HG03521 (cell line): Measurements from ENCODE around the gene METTL21C.

ENCODE experiments used
- ATAC-seq: cut with Tn5 transposase; IDR thresholded peaks from one replicate; pipeline ENCODE4 v1.9.1; 2021; ENCODE audit warnings: mild to moderate bottlenecking, moderate library complexity; ENCODE audit not compliant: unreplicated experiment

The METTL21C gene

DNA sequence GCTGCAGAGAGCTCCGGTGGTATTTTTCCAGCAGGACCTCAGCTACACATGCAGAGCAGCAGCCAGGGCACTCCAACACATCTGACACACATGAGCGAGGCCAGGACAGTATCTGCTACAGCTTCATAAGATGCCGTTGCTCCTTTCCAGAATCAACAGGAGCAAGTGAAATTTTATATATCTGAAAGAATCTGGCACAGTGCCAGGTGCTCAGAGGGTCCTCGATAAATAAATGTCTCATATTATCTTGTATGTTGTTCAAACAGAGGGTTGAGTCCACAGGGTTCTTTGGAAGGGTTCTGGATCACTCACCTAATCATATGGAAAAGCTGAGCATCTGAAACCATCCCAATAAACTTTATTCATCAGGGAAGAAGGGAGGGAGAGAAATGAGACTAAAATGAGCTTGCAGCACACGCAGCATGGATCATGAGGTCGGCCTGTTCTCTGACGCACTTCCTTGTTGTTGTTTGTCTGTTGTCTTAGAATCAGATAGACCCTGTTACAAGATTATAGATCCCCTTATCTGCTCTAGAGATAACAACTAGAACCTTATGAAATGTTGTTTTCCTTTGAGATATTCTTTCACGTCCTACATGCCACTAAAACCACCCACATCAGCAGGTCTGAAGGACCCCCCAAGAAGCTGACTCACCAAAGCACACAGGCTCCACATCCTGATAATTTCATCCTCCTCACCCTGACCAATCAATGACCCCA, 3.2 kb upstream of the METTL21C start:
- ATAC-seq = no peak

- ATAC-seq = no peak
Observed at GRCh38 chr13:102697264-102697663, 2.4 kb upstream of the METTL21C start.

DNA sequence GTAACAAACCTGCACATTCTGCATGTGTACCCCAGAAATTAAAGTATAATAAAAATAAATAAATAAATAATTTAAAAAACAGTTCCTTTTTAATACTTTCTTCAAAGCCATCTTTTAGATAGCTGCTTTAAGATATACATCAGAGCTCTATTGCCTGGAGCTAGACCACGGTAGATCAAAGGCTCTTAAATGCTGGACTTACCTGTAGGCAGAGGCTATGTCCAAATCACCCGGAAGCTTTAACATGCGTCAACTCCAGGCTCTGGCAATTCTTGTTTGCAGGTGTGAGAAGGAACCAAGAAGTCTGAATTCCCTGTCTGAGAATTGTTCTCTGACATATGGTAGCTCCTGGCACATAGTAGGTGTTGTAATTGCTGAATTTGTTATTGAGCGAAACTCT, 1.6 kb upstream of the METTL21C start:
- ATAC-seq = no peak

DNA sequence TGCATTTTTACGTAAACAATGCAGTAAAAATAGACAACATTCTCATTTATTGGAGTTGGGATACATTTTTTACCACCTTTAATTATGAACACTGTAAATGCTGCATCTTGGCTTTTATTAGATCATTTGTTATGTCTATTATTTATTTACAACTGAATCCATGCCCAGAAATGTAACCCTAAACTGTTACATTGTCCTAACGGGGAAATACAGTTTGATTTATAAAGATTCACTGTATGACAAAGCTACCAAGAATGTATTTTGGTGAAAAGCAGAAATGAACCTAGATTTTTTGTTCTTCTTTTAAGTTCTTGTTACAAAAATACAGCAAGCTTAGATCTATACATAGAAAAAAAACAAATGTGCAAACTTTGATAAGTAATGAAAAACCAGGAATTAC, 1.1 kb downstream of the METTL21C start:
- no peak for ATAC-seq

DNA sequence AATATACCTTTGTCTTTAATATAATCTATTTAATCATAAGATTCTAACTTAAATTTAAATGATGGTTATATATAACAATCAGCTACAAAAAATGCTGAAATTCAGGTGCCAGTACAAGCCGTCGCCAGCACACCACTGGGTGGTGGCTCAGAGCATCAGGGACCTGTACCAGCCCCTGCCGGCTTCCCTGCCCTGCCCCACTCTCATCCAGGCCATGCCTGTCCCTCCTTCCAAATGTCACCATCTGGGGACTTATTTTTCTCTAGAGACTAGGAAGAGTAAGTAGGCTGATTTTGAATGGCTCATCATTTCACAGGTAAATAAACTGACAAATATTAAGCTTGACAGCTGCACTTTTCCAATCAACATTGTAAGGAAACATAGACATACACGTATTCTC, 1.6 kb downstream of the METTL21C start:
- ATAC-seq = no peak

DNA sequence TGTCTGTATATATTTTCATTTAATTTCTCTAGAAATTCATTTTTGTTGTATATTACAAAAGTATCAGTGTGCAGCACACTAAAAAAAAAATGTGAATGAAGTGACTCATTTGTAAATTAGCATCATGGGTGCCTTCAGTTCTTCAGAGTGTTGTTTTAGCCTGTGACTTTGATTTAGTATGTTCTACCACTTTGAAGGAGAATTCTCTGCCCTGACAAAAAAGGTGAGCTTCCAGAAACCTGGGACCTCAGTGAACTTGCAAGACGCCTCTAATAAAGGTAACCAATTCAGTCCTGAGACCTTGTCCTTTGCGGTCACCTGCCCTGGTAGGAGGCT, 2.4 kb downstream of the METTL21C start:
- no peak for ATAC-seq

- ATAC-seq = no peak
Observed at GRCh38 chr13:102690883-102691282, 4.0 kb downstream of the METTL21C start.

GRCh38 chr13:102688306-102688973, 6.4 kb downstream of the METTL21C start:
- no peak for ATAC-seq

DNA sequence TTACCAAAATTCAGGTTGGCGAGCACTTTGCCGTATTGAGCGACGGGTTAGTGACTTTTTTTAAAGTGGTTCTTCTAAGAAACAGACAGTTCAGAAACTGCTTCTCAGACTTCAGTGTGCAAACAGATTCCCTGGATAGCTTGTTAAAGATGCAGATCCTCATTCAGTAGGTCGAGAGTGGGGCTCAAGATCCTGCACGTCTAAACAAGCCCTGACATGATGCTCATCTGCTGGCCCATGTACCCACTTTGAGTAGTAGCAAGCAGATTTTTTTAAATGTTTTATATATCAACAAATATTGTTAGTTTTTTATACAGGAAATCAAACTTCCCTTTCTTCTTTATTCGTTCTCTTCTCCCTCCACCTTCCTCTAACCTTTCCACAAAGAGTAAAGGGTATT, 7.3 kb downstream of the METTL21C start:
- ATAC-seq = no peak

DNA sequence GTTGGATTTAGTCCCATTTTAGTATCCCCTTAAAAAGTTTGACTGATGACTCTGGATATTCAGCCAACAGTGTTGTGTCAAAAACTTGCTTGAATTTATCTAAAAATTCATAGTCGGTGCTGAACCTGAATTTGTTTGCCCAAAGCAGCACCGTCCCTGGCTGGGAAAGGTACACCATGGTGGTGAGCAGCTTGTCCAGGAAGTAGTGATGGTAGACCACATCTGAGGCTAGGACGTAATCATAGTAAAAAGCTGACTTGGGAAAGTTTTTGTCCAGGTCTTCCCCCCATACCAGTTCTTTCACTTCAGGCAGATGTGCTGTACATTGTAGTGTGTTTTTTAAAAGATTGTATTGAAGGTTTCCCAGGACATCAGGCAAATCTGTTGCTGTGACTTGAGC, 8.8 kb downstream of the METTL21C start:
- no peak for ATAC-seq

DNA sequence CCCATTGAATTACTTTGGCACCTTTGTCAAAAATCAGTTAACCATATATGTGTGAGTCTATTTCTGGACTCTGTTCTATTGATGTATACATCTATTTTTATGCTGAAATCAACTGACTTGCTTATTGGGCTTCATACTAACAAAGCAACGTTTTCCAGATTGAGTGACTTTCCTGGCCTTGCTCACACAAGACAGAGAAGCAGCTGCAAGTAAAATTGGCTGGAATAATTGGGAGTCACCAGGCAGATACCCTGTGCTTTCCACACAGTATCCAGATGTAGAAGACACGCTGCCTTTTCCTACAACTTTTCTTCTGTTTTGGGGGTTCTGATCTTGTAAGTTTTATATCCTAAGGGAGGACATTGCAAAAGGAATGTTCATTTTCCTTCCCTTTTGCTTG, 11.2 kb downstream of the METTL21C start:
- ATAC-seq = no peak

- no peak for ATAC-seq
Observed at GRCh38 chr13:102682727-102683126, 12.1 kb downstream of the METTL21C start.

GRCh38 chr13:102682211-102682610, 12.6 kb downstream of the METTL21C start:
- no peak for ATAC-seq

GRCh38 chr13:102680842-102681740, 13.8 kb downstream of the METTL21C start:
- ATAC-seq = no peak

GRCh38 chr13:102680133-102680717, 14.6 kb downstream of the METTL21C start:
- ATAC-seq = no peak

DNA sequence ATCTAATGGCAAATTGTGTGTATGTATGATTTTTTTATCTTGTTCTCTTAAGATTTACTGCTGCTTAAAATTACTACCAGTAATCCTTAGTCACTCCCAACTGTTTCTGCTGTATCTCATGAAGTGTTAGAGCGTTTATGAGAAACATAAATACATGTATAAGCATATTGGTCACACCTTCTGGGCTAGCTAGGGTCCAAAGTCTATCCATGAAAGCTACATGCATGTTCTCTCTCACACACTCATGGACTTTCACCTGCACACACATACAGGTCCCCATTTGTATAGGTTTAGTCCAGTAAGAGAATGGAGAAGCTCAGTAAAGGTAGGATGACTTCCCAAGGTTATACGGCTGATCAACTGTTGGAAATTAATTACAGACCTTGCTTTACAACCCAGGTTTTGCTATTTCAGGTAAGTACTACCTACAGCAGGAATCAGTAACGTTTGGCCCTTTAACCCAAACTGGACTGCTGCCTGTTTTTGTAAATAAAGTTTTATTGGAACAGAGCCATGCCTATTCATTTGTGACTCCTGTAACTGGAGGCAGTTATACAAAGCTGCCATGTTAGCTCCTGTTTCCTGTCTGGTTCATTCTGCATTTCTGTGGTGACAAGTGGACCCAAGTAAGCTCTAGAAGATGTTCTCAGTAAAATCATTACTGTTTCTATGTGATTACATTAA, 15.3 kb downstream of the METTL21C start:
- no peak for ATAC-seq

GRCh38 chr13:102678339-102679107, 16.3 kb downstream of the METTL21C start:
- no peak for ATAC-seq

GRCh38 chr13:102677122-102677521, 17.7 kb downstream of the METTL21C start:
- ATAC-seq = no peak

DNA sequence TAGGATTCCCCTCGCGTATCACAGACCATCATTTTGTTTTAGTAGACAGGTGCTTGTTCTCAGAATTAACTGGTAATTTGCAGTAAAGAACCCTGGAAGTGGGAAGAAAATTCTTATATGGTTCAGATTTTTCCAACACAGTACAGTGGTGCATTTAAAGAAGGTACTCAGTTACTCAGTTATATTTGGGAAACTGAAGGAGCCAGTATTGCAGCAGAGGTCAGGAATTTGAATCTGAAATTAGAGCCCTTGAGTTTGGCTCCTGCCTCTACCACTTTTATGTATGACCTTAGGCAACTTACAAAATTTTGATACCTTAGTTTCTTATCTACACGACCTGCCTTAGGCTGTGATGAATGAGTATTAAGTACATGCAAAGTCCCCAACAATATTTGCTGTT, 19.7 kb downstream of the METTL21C start:
- ATAC-seq = no peak

GRCh38 chr13:102670130-102670529, 24.7 kb downstream of the METTL21C start:
- no peak for ATAC-seq
